CD4-positive, alpha-beta T cell treated with Interleukin-15 for 1 hour (primary cell): ENCODE results near the gene FAM240B.

ENCODE experiments used
- DNase-seq: peaks from one replicate; pipeline ENCODE4 v3.0.0-alpha.2; 2020

Gene FAM240B

DNA sequence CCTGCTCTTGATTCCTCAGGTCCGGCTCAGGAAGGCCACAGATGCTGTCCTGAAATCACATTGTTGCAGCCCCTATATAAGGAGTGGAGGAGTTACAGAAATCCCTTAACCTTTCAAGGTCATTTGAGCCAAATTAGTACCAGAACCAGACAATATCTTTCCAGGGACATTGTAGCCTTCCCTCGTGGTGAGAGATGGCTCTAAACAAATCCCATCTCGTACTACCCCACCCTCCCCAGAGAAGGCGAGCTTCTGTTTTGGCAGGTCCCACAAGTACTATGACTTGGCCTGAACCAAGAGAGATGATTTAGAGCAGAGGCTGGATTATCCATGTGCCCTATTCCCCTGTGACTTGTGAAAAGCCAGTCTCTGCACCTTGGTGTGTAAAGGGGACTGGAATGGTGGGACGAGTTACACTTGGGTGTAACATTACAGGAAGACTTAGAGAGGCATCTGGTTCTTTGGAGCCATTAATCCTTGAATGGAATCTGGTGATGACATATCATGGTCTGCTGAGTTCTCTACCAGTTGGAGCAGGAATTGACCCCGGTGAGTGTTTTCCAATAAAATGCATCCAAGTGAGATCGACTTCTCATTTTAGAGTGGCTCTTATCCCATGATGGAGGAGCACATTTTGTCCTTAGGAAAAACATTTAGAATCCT is at the start of gene FAM240B:
Gene FAM240B, minus strand, starts transcription at position 51 of the 663 bp plus-strand sequence. CDS start 16,134 bp downstream, outside the sequence.
- no peak for DNase-seq

- no peak for DNase-seq
Measured at GRCh38 chr9:38768351-38768761, 48.4 kb upstream of the FAM240B start.

- no peak for DNase-seq
Measured at GRCh38 chr9:38765101-38765500, 45.2 kb upstream of the FAM240B start.

DNA sequence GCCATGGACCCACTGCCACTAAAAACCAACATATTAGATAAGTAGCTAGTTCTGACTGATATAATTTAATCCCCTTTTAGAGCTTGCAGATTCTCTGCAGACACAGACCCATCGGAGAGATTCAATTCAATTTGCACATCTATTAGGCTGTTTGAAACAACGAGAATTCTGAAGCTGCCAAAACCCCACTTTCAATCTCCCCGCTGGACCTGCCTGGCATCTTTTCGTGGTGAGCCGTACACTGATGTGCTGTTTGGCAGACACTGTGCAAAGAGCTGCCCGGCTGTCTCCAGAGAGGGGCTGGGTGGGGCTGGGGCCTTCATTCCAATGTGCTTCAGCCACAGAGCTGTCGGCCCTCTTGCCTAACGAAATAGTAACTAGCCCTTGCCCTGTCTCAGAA is 42.1 kb upstream of the FAM240B start:
- no peak for DNase-seq

DNA sequence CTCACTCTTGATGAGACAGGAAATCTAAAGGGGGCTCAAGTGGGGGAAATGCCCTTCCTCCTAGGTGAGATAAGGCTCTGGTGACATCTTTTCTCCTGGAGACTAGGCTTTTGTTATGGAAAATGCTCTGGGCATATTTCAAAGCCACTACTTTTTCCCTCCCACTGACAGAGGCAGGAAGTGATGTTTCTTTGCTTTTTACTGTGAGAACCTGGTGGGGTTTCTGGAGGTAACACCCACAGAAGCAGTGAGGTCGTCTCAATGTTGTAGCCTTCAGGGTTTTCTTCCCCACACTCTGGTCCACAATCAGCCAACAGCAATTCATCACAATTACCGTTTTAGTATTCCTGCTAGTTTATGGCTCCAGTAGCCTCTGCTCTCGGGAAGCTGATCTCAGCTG is 41.4 kb upstream of the FAM240B start:
- DNase-seq, result no peak

DNA sequence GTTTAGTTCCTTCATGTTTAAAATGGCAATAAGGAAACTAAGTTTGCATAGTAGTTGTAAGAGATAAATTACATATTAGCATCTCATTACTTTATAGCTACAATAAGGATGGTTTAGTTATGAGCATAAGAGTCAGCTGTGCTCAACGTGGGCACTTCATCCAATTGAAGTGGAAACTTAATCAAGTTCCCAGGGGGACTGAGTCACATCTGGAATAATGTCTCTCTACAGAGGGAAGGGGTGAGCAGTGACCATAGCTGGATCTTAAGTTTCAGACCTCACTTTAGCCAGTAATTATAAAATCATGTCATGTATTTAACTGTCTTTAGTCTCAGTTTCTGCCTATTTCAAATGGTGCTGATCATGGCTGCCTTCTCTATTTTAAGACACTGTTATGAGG is 36.8 kb upstream of the FAM240B start:
- no peak for DNase-seq

DNA sequence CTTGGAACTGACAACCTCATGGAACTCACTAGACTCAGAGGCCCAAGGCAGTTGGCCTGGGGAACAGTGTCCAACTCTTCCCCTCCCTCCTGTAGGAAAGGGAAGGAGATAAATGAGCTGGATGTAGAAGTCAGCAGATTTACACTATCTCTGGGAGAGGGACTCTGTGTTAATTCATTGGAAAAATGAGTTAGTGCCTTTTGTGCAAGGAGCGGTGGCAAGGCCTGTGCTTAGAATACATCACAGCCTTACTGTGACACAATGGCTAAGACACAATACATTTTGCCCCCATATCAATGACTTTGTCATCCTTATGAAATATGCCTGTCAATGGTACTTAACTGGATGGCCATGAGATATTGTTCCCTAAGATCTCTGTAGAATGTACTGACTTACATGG is 28.0 kb upstream of the FAM240B start:
- DNase-seq, result no peak

GRCh38 chr9:38747067-38747466 is 27.1 kb upstream of the FAM240B start:
- DNase-seq, result no peak

DNA sequence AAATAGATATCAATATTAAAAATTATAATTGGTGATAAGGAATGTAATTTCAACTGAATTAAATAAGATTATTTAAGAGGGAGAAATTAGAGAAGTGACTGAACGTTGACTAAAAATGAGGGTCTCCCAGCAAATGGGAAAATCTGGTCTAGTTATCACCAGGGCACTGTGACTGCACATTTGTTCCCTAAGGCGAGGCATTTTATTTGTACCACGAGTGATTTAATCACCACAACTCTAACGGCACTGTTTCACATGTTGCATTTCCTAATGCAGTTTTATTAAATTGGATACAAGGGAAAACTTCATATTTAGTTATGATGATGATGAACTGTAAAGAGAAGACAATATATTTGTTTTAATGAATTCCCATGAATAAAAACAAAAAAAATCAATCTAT is 26.4 kb upstream of the FAM240B start:
- no peak for DNase-seq

DNA sequence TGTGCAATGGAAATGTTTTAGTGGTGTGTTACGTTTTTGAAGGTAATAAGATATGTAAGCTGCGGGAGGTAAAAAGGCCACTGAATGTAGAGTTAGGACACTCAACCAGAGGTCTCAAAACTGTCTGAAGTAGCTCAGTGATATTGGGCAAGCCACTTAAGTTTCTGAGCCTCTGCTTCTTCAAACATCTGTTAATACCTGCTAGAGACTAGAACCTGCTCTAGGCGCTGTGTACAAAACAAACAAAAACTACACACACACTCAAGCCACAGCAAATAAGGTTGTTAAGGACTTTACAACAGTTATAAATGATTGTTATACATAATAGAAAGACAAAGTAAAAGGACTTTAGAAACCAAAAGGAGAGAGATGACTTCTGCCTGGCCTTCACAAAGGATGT is 24.6 kb upstream of the FAM240B start:
- no peak for DNase-seq

DNA sequence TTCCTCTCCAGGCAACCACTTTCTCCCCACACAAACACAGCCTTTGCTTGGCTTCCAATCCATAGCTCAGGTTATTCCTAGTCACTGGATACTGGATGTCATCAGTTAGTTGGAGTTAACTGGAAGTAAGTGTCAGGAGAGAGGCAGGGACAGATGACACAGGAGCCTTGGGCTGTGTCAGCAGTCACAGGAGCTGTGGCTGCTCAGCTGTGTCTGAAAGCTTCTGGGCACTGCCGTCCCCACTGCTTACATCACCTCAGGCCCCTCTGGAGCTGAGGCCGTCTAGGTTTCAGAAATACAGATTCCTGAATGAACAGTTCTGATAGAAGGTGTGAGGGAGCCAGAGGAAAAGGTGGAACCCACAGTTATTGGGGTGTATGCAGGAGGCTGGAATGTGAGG is 17.3 kb upstream of the FAM240B start:
- DNase-seq, result no peak

DNA sequence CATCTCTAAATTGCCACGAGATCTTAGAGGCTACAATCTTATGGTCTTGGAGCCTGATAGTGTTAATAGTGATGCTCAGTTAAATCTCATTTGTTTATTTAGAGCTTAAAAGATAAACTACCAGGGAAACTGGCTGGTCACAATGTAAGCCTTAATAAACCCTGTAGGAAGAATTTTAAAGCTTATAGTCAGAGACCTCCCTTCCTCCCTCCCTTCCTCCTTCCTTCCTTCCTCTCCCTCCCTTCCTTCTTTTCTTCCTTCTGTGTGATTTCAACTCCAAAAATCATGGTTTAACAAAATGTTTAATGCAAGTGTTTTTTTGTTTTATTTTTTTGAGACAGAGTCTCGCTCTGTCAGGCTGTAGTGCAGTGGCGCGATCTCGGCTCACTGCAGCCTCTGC is 14.9 kb upstream of the FAM240B start:
- no peak for DNase-seq

- DNase-seq, result no peak
Measured at GRCh38 chr9:38733503-38733902, 13.6 kb upstream of the FAM240B start.

GRCh38 chr9:38732885-38733284 is 13.0 kb upstream of the FAM240B start:
- DNase-seq, result no peak

DNA sequence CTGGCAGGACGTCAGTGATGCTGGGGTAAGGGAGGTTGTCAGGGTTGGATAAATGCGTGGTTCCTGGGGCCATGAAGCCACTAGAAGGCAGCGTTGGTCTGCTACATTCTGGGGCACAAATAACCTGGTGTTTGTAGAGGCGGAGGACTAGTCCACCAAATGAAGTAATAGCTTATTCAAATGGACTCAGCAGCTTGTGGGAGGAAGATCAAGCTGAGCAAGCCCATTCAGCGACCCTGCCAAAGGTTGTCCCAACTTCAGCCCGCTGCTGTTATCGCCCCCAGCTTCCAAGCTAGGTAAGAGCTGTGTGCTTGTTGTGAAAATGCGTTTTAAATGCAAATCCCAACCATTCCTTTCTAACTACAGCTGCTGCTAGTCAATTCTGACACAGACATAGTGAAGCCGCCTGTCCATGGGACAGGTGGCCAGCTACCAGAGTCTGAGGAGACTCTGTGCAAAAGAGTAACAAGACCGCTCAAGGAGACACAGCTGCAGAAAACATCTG is 7.6 kb upstream of the FAM240B start:
- DNase-seq, result no peak

GRCh38 chr9:38724754-38725153 is 4.8 kb upstream of the FAM240B start:
- no peak for DNase-seq

- DNase-seq, result no peak
Measured at GRCh38 chr9:38718148-38718547, 1.8 kb downstream of the FAM240B start.

- DNase-seq, result no peak
Measured at GRCh38 chr9:38715684-38716083, 4.2 kb downstream of the FAM240B start.

GRCh38 chr9:38713426-38713825 is 6.5 kb downstream of the FAM240B start:
- DNase-seq, result no peak

- DNase-seq, result no peak
Measured at GRCh38 chr9:38708759-38709158, 11.2 kb downstream of the FAM240B start.

DNA sequence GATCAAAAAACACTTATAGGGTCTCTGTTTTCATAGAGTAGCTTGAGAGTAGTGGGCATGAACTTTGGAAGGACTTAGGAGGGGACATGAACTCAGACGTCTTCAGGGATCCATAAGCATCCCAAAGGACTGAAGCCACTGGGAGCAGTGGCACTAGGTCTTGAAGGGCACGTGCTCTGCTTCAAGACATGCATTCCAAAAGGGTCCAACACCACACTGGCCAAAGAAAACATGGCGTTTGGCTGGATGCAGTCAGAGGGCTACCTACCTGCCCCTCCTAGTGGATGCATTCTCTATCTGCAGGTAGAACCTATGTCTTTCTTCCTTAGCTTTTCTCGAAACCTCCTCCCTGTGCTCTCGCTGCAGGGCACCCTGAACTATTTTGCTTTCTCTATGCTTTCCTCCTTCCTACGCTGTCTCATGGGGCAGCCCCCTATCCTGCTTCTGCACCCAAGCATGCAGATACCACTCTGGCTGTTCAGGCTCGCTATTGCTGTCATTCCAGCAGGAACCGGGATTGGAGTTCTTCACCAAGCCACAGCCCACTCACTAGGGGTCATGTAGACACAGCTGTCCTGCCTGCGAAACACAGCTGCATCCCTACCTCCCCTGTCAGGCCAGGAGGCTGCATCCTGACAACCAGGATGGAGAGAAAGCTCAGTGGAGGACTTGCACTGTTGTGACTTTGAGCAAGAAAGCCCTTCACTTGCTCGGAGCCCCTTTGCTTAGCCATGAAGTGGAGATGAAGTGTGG is 11.9 kb downstream of the FAM240B start:
- DNase-seq, result no peak

- DNase-seq, result no peak
Measured at GRCh38 chr9:38706493-38706892, 13.4 kb downstream of the FAM240B start.

DNA sequence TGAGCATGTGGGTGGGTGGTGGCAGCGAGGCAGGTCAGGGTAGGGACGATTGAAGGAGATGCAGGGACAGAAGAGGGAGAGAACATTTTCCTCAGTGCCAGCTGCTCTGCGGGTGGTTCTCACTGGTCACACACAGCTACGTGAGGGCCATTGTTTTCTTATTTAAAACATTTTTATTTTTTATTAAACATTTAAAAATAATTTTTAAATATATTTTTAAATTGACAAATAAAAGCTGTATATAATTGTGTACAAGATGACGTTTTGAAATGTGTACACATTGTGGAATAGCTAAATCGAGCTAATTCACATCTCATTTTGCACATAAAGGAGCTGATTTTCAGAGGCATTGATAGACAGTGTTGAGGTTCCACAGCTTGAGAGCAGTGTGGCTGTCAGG is 14.0 kb downstream of the FAM240B start:
- DNase-seq, result no peak

GRCh38 chr9:38700695-38701094 is 19.2 kb downstream of the FAM240B start:
- DNase-seq, result no peak

GRCh38 chr9:38699337-38699736 is 20.6 kb downstream of the FAM240B start:
- DNase-seq, result no peak
